MCF 10A (cell line): ENCODE measurements around the gene FLOT1. TPM values are rescaled to one million over a fixed set of nuclear protein-coding genes. Genes with fewer than 3 reads are reported as not detected.
A peak's percentile ranks its signal among the peaks of the same experiment; 100 is the strongest.

Source experiments
- BruUV-seq: library from RNA; stranded (reverse); fragments of 400-500 nt; replicated peaks from 2 replicates; lab custom pipeline; 2021; lab: Mats Ljungman, UMichigan
- CTCF ChIA-PET: fragments of 300-600 bp; sonication (Branson Sonifier 250); formaldehyde crosslinking; extraction: SDS; loops from one replicate; lab custom pipeline; 2021; ENCODE audit warnings: antibody characterized with exemption, inconsistent platforms; lab: Yijun Ruan, JAX
- POLR2A ChIA-PET: fragments of 300-600, 350-650 bp; sonication (Branson Sonifier 250); formaldehyde crosslinking; extraction: SDS; loops from one replicate; lab custom pipeline; 2020; ENCODE audit warnings: antibody characterized with exemption, inconsistent platforms; lab: Yijun Ruan, JAX
- DNase-seq: peaks from one replicate; pipeline ENCODE4 v3.0.0-alpha.2; 2018; ENCODE audit not compliant: unreplicated experiment
- H3K27ac Mint-ChIP-seq: one replicate; pipeline ENCODE4 v1.8.0; 2022; ENCODE audit warnings: mild to moderate bottlenecking, low read depth, mixed read lengths; ENCODE audit not compliant: unreplicated experiment
- H3K27me3 Mint-ChIP-seq: one replicate; pipeline ENCODE4 v1.8.0; 2022; ENCODE audit warnings: mixed read lengths; ENCODE audit not compliant: insufficient read depth, unreplicated experiment
- H3K36me3 Mint-ChIP-seq: one replicate; pipeline ENCODE4 v1.8.0; 2022; ENCODE audit warnings: mild to moderate bottlenecking, moderate library complexity, mixed read lengths; ENCODE audit not compliant: insufficient read depth, unreplicated experiment
- H3K4me1 Mint-ChIP-seq: one replicate; pipeline ENCODE4 v1.8.0; 2022; ENCODE audit warnings: mixed read lengths; ENCODE audit not compliant: insufficient read depth, unreplicated experiment
- H3K4me3 Mint-ChIP-seq: one replicate; pipeline ENCODE4 v1.8.0; 2022; ENCODE audit warnings: mild to moderate bottlenecking, moderate library complexity, mixed read lengths; ENCODE audit not compliant: unreplicated experiment
- H3K9me3 Mint-ChIP-seq: one replicate; pipeline ENCODE4 v1.8.0; 2022; ENCODE audit warnings: mixed read lengths; ENCODE audit not compliant: unreplicated experiment
- intact Hi-C: fragments of 100-400 bp; cut with micrococcal nuclease; formaldehyde crosslinking; loops from 2 replicates; pipeline ENCODE4 v1.14.1; 2022
- total RNA-seq: library from RNA; stranded (reverse); gene quantifications from 2 replicates; pipeline ENCODE4 v1.2.3, GENCODE V29; 2022
- TF ChIP-seq, protein P1 (sequence below): fragments of 200-600 bp; IDR thresholded peaks from one replicate; pipeline ENCODE4 v1.8.0; 2022; ENCODE audit warnings: antibody characterized with exemption, mild to moderate bottlenecking; ENCODE audit not compliant: unreplicated experiment

The FLOT1 gene
- total RNA-seq, 1 experiment from 2014 or later, result 61.8 TPM

DNA sequence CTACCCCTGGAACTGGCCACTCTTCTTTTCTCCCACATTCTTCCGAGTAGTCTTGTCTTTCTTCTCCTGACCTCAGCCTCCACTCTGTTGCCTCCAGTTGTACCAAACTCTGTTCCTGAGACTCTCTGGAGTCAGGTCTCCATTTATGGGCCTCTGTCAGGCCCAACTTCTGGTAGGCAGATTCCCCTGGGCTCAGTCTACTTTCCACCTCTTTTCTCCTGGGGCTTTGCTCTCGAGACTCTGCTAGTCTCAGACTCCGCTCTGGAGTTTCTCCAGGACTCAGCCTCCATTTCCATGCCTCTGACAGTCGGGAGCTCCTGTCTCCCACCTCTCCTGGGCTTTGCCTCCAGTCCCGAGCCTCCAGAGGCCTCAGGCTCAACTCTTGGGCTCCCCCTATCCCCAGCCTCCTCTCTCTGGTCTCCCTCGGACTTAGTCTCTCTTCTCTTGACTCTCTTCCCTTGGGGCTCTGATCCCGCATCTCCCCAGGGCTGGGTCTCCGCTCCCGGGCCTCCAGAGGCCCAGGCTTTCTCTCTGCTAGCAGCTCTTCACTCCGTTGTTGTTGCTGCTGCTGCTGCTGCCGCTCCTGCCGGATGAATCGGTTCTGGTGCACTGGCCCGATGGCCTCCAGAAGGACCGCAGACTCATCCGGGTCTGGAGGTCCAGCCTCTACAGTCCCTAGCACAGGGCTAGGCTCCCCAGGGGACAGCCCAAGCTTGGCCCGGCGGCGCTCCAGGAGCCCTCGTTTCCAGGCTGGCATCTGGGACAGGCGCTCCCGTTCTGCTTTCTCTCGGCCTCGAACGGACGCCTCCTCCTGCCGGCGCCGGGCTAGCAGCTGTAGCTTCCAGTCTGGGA is 57.1 kb downstream of the FLOT1 start:
- BruUV-seq, result no TSS peak
- POLR2A ChIA-PET, result interaction anchor here (0.6 to 6.5 kb wide), 16 partner anchors 10 to 425 kb away, joined by 3 to 251 read pairs (median 4); partner anchors contain the start of genes DDR1, DHX16, MDC1 and MRPS18B
- CTCF ChIA-PET, result interaction anchor here (0.6 to 17.5 kb wide), 8 partner anchors 10 to 221 kb away, joined by 3 to 537 read pairs (median 4); partner anchors contain the start of genes MDC1 and TUBB
- Mint-ChIP-seq H3K4me1 (peaks cover 71% of the 10 kb centered on the region), H3K4me3 (peak overlapping the region; percentile 94), H3K27ac (peak overlapping the region; percentile 80), H3K36me3 (peaks cover 36% of the 10 kb centered on the region), H3K27me3 (no peaks in the 10 kb centered on the region), H3K9me3 (no peaks in the 10 kb centered on the region)
- DNase-seq, result peak; percentile 56
- intact Hi-C loops, result loop anchor here (1.0 to 5.0 kb wide), 3 partner anchors 32 to 191 kb away; partner anchors contain the start of gene MDC1
- TF ChIP-seq, protein P1, sequence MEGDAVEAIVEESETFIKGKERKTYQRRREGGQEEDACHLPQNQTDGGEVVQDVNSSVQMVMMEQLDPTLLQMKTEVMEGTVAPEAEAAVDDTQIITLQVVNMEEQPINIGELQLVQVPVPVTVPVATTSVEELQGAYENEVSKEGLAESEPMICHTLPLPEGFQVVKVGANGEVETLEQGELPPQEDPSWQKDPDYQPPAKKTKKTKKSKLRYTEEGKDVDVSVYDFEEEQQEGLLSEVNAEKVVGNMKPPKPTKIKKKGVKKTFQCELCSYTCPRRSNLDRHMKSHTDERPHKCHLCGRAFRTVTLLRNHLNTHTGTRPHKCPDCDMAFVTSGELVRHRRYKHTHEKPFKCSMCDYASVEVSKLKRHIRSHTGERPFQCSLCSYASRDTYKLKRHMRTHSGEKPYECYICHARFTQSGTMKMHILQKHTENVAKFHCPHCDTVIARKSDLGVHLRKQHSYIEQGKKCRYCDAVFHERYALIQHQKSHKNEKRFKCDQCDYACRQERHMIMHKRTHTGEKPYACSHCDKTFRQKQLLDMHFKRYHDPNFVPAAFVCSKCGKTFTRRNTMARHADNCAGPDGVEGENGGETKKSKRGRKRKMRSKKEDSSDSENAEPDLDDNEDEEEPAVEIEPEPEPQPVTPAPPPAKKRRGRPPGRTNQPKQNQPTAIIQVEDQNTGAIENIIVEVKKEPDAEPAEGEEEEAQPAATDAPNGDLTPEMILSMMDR, result peak; percentile 19

DNA sequence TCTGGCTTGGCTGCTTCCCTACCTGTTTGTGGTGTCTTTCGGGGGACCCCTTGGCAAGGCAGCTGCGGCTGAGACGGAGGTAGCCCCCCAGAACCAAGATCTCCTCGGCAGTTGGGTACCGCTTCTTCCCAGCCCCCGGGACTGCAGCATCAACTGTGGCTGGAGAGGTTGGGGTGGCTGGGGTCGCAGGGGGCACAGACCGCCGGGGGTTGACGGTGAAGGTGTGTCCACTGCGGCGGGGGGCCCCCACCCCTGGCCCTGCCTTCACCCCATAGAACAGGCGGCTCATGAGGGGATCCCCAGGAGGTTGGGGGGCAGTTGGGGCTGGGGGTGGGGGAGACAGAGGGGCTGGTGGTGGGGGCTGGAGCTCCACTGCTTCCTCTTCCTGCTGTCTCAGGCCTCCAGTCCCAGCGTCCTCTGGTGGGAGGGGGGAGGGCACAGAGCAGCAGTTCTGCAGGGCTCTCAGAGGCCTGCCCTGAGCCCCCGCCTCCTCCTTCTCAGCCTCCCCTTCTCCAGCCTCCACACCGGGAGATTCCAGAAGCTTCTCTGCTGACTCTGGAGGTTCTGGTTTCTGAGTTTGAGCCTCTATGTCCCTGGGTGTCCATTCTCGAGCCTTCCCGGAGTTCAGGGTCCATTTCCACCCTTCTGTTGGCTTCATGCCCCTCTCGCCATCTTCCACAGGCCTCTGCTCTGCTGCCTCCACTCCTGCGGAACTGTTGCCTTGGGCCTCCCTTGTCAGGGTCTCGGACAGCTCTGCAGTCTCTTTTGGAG is 57.9 kb downstream of the FLOT1 start:
- CTCF ChIA-PET, result interaction anchor here (0.6 to 17.5 kb wide), 8 partner anchors 9 to 221 kb away, joined by 3 to 537 read pairs (median 4); partner anchors contain the start of genes MDC1 and TUBB

DNA sequence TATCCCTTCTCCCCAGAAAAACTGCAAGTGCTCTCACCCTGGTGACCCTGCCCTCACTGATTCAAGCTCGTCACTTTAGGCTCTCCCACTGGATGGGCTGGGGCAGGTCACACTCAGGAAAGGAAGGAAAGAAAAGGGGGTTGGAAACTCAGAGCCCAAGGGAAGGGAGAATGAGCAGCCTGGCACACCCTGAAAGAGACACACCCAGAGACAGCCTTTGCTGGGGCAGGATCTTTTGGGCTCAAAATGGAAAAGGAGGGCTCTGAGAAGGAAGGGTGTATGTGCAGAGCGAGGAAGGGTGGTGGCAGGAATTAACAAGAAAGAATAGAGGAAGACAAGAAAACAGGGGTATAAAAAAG is 58.5 kb downstream of the FLOT1 start:
- TF ChIP-seq, protein P1, result no peak
- intact Hi-C loops, result no loop called here
- ChIA-PET POLR2A (interaction anchor here (0.6 to 6.5 kb wide), 14 partner anchors 11 to 280 kb away, joined by 3 to 251 read pairs (median 4); partner anchors contain the start of genes DDR1, DHX16, FLOT1 and MDC1), CTCF (interaction anchor here (0.7 to 17.5 kb wide), 3 partner anchors 43 to 66 kb away, joined by 3 to 537 read pairs (median 3); partner anchors contain the start of genes MDC1 and TUBB)
- Mint-ChIP-seq H3K27ac (peak overlapping the region; percentile 80), H3K36me3 (peaks cover 50% of the 10 kb centered on the region), H3K4me3 (peak overlapping the region; percentile 94), H3K9me3 (no peaks in the 10 kb centered on the region), H3K27me3 (no peaks in the 10 kb centered on the region), H3K4me1 (peaks cover 61% of the 10 kb centered on the region)
- BruUV-seq, result no TSS peak
- DNase-seq, result no peak

More for the DNA sequence above, 57.9 kb downstream of the FLOT1 start:
- no peak for DNase-seq
- Mint-ChIP-seq H3K27me3 (no peaks in the 10 kb centered on the region), H3K27ac (peak overlapping the region; percentile 80), H3K4me3 (peak overlapping the region; percentile 94), H3K9me3 (no peaks in the 10 kb centered on the region), H3K36me3 (peaks cover 44% of the 10 kb centered on the region), H3K4me1 (peaks cover 63% of the 10 kb centered on the region)
- TF ChIP-seq, protein P1, result no peak
- no TSS peak for BruUV-seq
- POLR2A ChIA-PET, result interaction anchor here (0.6 to 6.5 kb wide), 12 partner anchors 11 to 395 kb away, joined by 3 to 251 read pairs (median 5); partner anchors contain the start of genes DDR1, MDC1, MRPS18B and PPP1R10
- intact Hi-C loops, result loop anchor here (5.0 kb wide), 1 partner anchor 138 kb away; no protein-coding TSS in a partner anchor
